Sciatic nerve (tissue), 2 donors: Measurements from ENCODE around the gene ZNF711. TPM values are rescaled to one million over a fixed set of nuclear protein-coding genes. Genes with fewer than 3 reads are reported as not detected.
"Not testable (repeated sequence)": the region's sequence is repeated elsewhere in the genome, so short reads cannot be mapped to it uniquely, and the experiment has no call there.

Experiments used
- ATAC-seq: fragments of 200-7000 bp; cut with Tn5 transposase; one replicate; pipeline ENCODE4 v1.9.1; 2020; ENCODE audit warnings: mild to moderate bottlenecking, moderate library complexity
- DNase-seq: peaks from one replicate; pipeline ENCODE4 v3.0.0-alpha.2; 2020; ENCODE audit warnings: low spot score
- intact Hi-C: fragments of 100-400 bp; cut with DNase I; formaldehyde crosslinking; loops from one replicate; pipeline ENCODE4 v1.14.2; 2022
- total RNA-seq: library from RNA; stranded (reverse); fragmentation: NEBNext Ultra II Directional; extraction: Animal tissue kit (Norgen Biotek cat#: 25700); gene quantifications from one replicate; pipeline ENCODE4 v1.2.1, GENCODE V29; 2021
- donor health status: DM: no; HTN: no; CAD: no.
- donor health status: DM: no; HTN: no; CAD: no.

Gene ZNF711
- total RNA-seq = 3.6 TPM

GRCh38 chrX:85243761-85244449 is at the start of gene ZNF711, which contains the start of gene SATL1:
Gene ZNF711 (plus strand): TSS chrX:85243991. CDS start chrX:85247573, 3,582 bp downstream.
Gene SATL1 (minus strand): TSS chrX:85243779. CDS start chrX:85108968, 134,811 bp downstream.
- intact Hi-C loops = no loop called here
- DNase-seq (no peak), ATAC-seq (peak; percentile 55)

DNA sequence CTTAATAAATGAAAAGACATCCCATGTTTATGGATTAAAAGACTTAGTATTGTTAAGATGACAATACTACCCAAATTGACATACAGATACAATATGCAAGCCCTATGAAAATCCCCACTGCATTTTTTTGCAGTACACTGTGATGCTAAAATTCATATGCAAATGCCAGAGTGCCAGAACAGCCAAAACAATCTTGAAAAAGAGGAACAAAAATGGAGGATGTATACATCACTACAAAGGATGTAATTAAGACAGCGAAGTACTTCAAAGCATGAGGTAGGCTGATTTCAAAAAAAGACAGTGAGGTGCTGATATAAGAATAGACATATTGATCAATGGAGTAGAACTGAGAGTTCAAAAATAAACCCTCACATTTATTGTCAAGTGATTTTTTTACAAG is 47.5 kb upstream of the ZNF711 start:
- ATAC-seq (no peak), DNase-seq (no peak)
- intact Hi-C loops = no loop called here

DNA sequence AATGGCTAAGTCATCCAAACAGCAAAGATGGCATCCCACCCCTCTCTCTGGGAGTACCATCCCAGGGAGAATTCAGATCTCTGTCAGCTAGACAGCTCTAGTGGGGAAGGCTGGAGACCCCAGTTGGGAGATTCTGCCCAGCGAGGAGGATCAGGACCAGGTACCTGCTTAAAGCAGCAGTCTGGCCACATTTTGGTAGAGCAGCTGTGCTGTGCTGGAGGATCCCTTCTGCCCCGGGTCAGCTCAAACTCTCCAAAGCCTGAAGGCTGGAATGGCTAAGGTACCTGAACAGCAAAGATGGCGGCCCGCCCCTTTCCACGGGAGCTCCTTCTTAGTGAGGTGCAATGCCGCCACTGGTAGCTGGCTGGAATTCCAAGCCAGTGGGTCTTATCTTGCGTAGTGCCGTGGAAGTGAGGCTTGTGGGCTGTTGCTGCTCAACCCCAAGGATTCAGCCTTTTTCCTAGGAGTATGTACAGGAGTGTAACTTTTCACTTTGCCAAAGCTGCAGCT is 40.3 kb upstream of the ZNF711 start:
- intact Hi-C loops = no loop called here
- DNase-seq (no peak), ATAC-seq (no peak)

GRCh38 chrX:85213792-85214530 is 29.8 kb upstream of the ZNF711 start:
- DNase-seq (no peak), ATAC-seq (no peak)
- intact Hi-C loops = no loop called here

- ATAC-seq (no peak), DNase-seq (no peak)
- intact Hi-C loops = no loop called here
These were observed 27.8 kb upstream of the ZNF711 start for GRCh38 chrX:85215946-85216345.

- no peak for DNase-seq
- no peak for ATAC-seq
- intact Hi-C loops = no loop called here
These were observed 22.4 kb upstream of the ZNF711 start for GRCh38 chrX:85221361-85221760.

GRCh38 chrX:85223359-85223758 is 20.4 kb upstream of the ZNF711 start:
- no peak for DNase-seq
- no peak for ATAC-seq

DNA sequence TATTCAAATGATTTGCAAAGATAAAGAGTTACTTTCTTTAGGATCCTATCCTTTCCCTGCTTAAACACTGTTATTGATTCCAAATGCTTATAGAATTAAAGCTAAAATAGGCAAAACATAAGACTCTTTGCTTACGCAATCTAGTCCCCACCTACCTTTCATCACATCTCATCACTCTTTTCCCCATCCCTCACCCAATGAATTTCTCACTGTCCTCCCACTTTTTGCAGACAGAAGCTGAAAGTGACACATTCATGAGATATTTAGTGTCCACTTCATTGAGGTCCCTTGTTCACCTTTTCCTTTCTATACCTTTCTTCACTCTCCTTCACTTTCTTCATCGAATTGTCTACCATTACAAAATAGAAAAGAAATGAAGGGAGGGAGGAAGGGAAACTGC is 636 bp upstream of the ZNF711 start:
- DNase-seq (no peak), ATAC-seq (no peak)
- intact Hi-C loops = no loop called here

More at GRCh38 chrX:85223359-85223758, 20.4 kb upstream of the ZNF711 start:
- intact Hi-C loops = no loop called here

DNA sequence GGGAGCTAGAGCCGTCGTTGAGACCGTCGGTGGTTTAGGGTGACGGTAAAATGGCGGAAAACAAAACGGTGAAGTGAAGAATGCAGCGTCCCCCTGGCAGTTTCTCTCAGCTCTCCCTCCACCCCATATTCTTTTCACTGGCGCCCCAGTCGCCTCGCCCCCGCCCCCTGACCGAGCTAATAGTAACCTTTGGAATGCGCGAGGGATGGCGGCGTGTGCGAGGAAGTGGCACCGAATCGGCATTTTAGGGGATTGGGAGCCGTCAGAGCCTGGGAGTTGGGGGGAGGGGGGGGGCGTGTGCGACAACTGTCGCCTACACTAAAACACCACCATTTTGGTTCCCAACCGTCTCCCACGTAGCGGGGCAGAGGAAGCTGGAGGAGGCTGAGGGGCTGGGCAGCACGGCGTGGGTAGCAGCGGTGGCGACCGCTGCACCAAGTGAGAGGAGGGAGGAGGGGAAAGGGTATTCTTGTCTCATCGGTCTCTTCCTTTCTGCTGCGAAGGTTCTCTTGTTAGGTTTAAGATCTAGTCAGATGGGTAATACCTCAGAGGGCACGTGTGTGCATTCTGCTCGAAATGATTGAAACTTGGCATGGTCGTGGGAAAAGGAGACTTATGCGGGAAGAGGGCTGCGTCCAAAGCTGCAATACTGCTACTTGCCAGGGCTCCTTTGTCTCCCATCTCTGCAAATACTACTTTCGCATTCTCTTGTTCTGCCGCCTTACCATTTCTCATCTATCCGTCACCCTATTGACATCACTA is 840 bp downstream of the ZNF711 start:
- DNase-seq (no peak), ATAC-seq (peak; percentile 51)
- intact Hi-C loops = no loop called here

DNA sequence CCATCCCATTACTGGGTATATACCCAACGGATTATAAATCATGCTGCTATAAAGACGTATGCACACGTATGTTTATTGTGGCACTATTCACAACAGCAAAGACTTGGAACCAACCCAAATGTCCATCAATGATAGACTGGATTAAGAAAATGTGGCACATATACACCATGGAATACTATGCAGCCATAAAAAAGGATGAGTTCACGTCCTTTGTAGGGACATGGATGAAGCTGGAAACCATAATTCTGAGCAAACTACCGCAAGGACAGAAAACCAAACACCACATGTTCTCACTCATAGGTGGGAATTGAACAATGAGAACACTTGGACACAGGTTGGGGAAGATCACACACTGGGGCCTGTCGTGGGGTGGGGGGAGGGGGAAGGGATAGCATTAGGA is 41.5 kb downstream of the ZNF711 start:
- DNase-seq, intact Hi-C loops, ATAC-seq: not testable (repeated sequence)

DNA sequence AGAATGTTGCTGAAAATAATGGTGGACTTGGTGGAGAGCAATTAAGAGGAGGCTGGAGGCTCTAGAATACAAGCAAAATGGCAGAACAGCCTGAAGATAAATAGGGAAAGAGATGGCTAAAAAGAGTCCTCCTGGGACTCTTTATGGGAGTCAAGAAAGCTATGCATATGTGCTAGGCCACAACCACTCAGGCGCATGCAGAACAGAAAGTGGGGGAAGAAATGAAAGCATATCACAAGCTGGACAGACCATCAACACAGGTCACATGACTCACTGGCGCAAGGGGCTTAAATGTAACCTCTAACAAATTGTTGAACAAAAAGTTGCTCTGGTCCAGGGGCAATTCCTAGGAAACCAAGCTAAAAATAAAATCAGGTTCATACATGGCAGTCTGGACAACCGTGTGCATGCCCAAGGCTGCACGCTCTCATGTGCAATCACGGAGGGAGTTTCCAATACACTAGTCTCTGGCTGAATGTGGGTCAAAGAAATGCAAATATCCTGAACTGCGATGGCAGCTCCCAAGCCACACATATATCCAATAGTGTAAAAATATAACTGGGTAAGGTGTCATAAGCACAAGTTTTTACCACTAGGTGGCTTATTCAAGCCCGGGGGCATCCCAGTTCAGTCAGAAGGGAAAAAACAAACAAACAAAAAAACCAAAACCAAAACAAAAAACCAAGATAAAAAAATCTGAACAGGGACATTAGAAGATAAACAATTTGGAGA is 45.4 kb downstream of the ZNF711 start:
- no peak for ATAC-seq
- no peak for DNase-seq
- intact Hi-C loops = no loop called here

DNA sequence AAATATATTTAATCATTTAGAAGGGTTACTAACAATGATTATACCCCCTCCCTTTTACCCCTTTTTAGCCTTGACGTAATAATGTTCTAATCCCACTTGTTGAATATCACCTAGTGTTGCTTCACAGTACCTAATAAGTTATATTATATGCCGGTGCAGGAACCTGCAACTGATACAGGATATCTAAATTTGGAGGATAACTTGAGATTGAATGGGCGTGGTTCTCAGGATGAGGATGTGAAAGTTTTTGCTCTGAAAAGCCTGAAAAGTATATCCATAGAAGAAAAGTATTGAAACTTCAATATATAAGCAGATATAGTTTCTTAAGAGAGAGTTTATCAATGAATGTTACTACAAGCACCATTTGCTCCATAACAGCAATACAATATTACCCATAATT is 59.8 kb downstream of the ZNF711 start:
- intact Hi-C loops = no loop called here
- DNase-seq = no peak
- no peak for ATAC-seq

DNA sequence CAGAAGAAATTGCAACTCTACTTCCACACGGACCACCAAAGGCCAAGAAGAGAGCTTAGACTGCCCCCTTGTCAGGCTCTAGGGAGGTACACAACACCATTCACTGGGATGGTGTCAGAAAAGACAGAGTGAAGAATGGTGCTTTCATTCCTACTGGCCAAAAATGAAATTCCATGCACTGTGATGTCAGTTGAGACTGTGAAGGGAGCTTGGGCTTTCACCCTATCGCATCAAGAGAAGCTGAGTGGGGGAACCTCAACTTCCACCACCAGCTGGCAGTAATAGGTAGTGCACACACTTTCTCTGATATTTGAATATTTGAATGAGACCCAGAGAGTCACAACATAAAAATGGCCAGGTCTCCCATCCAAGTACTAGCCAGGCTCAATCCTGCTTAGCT is 65.9 kb downstream of the ZNF711 start:
- intact Hi-C loops = no loop called here
- DNase-seq = no peak
- ATAC-seq = no peak

- DNase-seq, intact Hi-C loops, ATAC-seq: not testable (repeated sequence)
These were observed 67.6 kb downstream of the ZNF711 start for GRCh38 chrX:85311348-85311747.

Other genes starting within 250 kb of the ZNF711 start
- gene APOOL, start 240.1 kb upstream of the ZNF711 start, total RNA-seq = 20.3 TPM
- gene SATL1, start 212 bp upstream of the ZNF711 start, total RNA-seq = not detected
- gene POF1B, start 135.7 kb downstream of the ZNF711 start, total RNA-seq = 0.18 TPM